WTC11 (cell line): ENCODE results near the gene CDH6. TPM values are rescaled to one million over a fixed set of nuclear protein-coding genes. Genes with fewer than 3 reads are reported as not detected.

Source experiments
- ATAC-seq: fragments of 200-7000 bp; cut with Tn5 transposase; 2 replicates; pipeline ENCODE4 v1.10.0; 2021; ENCODE audit warnings: mild to moderate bottlenecking, moderate library complexity
- CTCF ChIA-PET: fragments of 300-600 bp; sonication (Branson Sonifier 250); formaldehyde crosslinking; loops from one replicate; lab custom pipeline; 2021; ENCODE audit warnings: antibody characterized with exemption; lab: Charles Lee
- POLR2A ChIA-PET: fragments of 350-600 bp; sonication (Branson Sonifier 250); formaldehyde crosslinking; loops from one replicate; lab custom pipeline; 2021; ENCODE audit warnings: antibody characterized with exemption; lab: Charles Lee
- DNase-seq: peaks from one replicate; pipeline ENCODE4 v3.0.0; 2021; ENCODE audit warnings: low spot score
- H3K27ac Mint-ChIP-seq: 2 replicates; pipeline ENCODE4 v1.8.0; 2021; ENCODE audit warnings: mixed read lengths
- H3K27me3 Mint-ChIP-seq: 2 replicates; pipeline ENCODE4 v1.8.0; 2021; ENCODE audit warnings: low read depth, mild to moderate bottlenecking, moderate library complexity, mixed read lengths
- H3K36me3 Mint-ChIP-seq: 2 replicates; pipeline ENCODE4 v1.8.0; 2021; ENCODE audit warnings: mixed read lengths
- H3K4me1 Mint-ChIP-seq: 2 replicates; pipeline ENCODE4 v1.8.0; 2022; ENCODE audit warnings: mixed read lengths
- H3K4me3 Mint-ChIP-seq: 2 replicates; pipeline ENCODE4 v1.8.0; 2021; ENCODE audit warnings: mild to moderate bottlenecking, moderate library complexity, mixed read lengths
- H3K9me3 Mint-ChIP-seq: 2 replicates; pipeline ENCODE4 v1.8.0; 2021; ENCODE audit warnings: mixed read lengths
- CREM ChIP-seq: sonication (generic); formaldehyde crosslinking; IDR thresholded peaks from 2 replicates; pipeline ENCODE4 v1.8.1; 2022; ENCODE audit warnings: mild to moderate bottlenecking, missing genetic modification reagents, moderate library complexity
- E2F1 ChIP-seq: sonication (generic); formaldehyde crosslinking; IDR thresholded peaks from 2 replicates; pipeline ENCODE4 v1.8.0; 2022; ENCODE audit warnings: mild to moderate bottlenecking, missing genetic modification reagents
- E2F5 ChIP-seq: sonication (generic); formaldehyde crosslinking; IDR thresholded peaks from 2 replicates; pipeline ENCODE4 v1.8.1; 2022; ENCODE audit warnings: mild to moderate bottlenecking, moderate library complexity, missing genetic modification reagents
- ELF4 ChIP-seq: sonication (generic); formaldehyde crosslinking; IDR thresholded peaks from 2 replicates; pipeline ENCODE4 v1.8.1; 2022; ENCODE audit warnings: low read depth, mild to moderate bottlenecking, moderate library complexity, missing genetic modification reagents
- ERG ChIP-seq: fragments of 250-450 bp; sonication (Bioruptor Pico); IDR thresholded peaks from 2 replicates; pipeline ENCODE4 v1.8.0; 2021; ENCODE audit warnings: mild to moderate bottlenecking
- FOXP1 ChIP-seq: sonication (generic); formaldehyde crosslinking; IDR thresholded peaks from 2 replicates; pipeline ENCODE4 v1.8.0; 2022; ENCODE audit warnings: missing genetic modification reagents, mild to moderate bottlenecking, moderate library complexity, borderline replicate concordance
- GTF2I ChIP-seq: fragments of 250-450 bp; sonication (Bioruptor Pico); conservative IDR thresholded peaks from 2 replicates; pipeline ENCODE4 v1.4.0; 2021; ENCODE audit warnings: mild to moderate bottlenecking
- HMGXB4 ChIP-seq: sonication (generic); formaldehyde crosslinking; IDR thresholded peaks from 2 replicates; pipeline ENCODE4 v1.8.1; 2023; ENCODE audit warnings: mild to moderate bottlenecking, moderate library complexity, missing genetic modification reagents
- JAZF1 ChIP-seq: fragments of 250-450 bp; sonication (Bioruptor Pico); IDR thresholded peaks from 2 replicates; pipeline ENCODE4 v1.9.0; 2021; ENCODE audit warnings: moderate library complexity, mild to moderate bottlenecking, inconsistent platforms
- JUN ChIP-seq: sonication (generic); formaldehyde crosslinking; IDR thresholded peaks from 2 replicates; pipeline ENCODE4 v1.8.0; 2023; ENCODE audit warnings: mild to moderate bottlenecking, missing genetic modification reagents
- NFATC4 ChIP-seq: fragments of 250-450 bp; sonication (Bioruptor Pico); IDR thresholded peaks from 2 replicates; pipeline ENCODE4 v1.9.0; 2021; ENCODE audit warnings: mild to moderate bottlenecking
- PRRX2 ChIP-seq: fragments of 250-450 bp; sonication (Bioruptor Pico); IDR thresholded peaks from 2 replicates; pipeline ENCODE4 v1.8.0; 2021; ENCODE audit warnings: mild to moderate bottlenecking
- USF1 ChIP-seq: sonication (generic); formaldehyde crosslinking; IDR thresholded peaks from 2 replicates; pipeline ENCODE4 v1.8.0; 2022; ENCODE audit warnings: mild to moderate bottlenecking, missing genetic modification reagents
- USF2 ChIP-seq: sonication (generic); formaldehyde crosslinking; IDR thresholded peaks from 2 replicates; pipeline ENCODE4 v1.8.1; 2023; ENCODE audit warnings: mild to moderate bottlenecking, missing genetic modification reagents, moderate library complexity
- ZBTB43 ChIP-seq: sonication (generic); formaldehyde crosslinking; IDR thresholded peaks from 2 replicates; pipeline ENCODE4 v1.8.1; 2023; ENCODE audit warnings: mild to moderate bottlenecking, missing genetic modification reagents
- ZNF232 ChIP-seq: sonication (generic); formaldehyde crosslinking; IDR thresholded peaks from 2 replicates; pipeline ENCODE4 v1.8.0; 2022; ENCODE audit warnings: mild to moderate bottlenecking, missing genetic modification reagents
- ZNF317 ChIP-seq: sonication (generic); formaldehyde crosslinking; IDR thresholded peaks from 2 replicates; pipeline ENCODE4 v1.8.1; 2023; ENCODE audit warnings: low read depth, mild to moderate bottlenecking, moderate library complexity, missing genetic modification reagents, borderline replicate concordance
- ZSCAN18 ChIP-seq: fragments of 250-450 bp; sonication (Bioruptor Pico); IDR thresholded peaks from 2 replicates; pipeline ENCODE4 v2.1.2; 2022; ENCODE audit warnings: mild to moderate bottlenecking, moderate library complexity
- total RNA-seq: library from RNA; stranded (reverse); gene quantifications from 3 replicates; pipeline ENCODE4 v1.2.3, GENCODE V29; 2021

Gene CDH6
- total RNA-seq, 1 experiment from 2014 or later = 2.6 TPM

- Mint-ChIP-seq H3K9me3 (no peaks in the 10 kb centered on the region), H3K4me3 (no peak overlapping the region), H3K27ac (no peak overlapping the region), H3K4me1 (0 out of 2 replicates have a peak, but pooled peaks cover 7% of the 10 kb centered on the region), H3K27me3 (no peaks in the 10 kb centered on the region), H3K36me3 (no peaks in the 10 kb centered on the region)
- ChIA-PET CTCF (no interaction called here), POLR2A (no interaction called here)
- TF ChIP-seq JAZF1 (no peak), ELF4 (CRISPR knock-in tag) (no peak), ZSCAN18 (CRISPR knock-in tag) (no peak), CREM (no peak), USF2 (CRISPR knock-in tag) (no peak), HMGXB4 (CRISPR knock-in tag) (no peak), JUN (CRISPR knock-in tag) (no peak), USF1 (CRISPR knock-in tag) (no peak), E2F1 (CRISPR knock-in tag) (no peak), GTF2I (CRISPR knock-in tag) (no peak), PRRX2 (no peak), E2F5 (CRISPR knock-in tag) (no peak), FOXP1 (CRISPR knock-in tag) (no peak), ZNF232 (CRISPR knock-in tag) (no peak), ZNF317 (CRISPR knock-in tag) (no peak), ERG (CRISPR knock-in tag) (no peak), NFATC4 (CRISPR knock-in tag) (no peak), ZBTB43 (CRISPR knock-in tag) (no peak)
- DNase-seq (no peak), ATAC-seq (no peak)
Measured at GRCh38 chr5:31221001-31221400, 27.5 kb downstream of the CDH6 start.
